ENCODE results near the gene JOSD1.
A peak's percentile ranks its signal among the peaks of the same experiment; 100 is the strongest.

The JOSD1 gene

DNA sequence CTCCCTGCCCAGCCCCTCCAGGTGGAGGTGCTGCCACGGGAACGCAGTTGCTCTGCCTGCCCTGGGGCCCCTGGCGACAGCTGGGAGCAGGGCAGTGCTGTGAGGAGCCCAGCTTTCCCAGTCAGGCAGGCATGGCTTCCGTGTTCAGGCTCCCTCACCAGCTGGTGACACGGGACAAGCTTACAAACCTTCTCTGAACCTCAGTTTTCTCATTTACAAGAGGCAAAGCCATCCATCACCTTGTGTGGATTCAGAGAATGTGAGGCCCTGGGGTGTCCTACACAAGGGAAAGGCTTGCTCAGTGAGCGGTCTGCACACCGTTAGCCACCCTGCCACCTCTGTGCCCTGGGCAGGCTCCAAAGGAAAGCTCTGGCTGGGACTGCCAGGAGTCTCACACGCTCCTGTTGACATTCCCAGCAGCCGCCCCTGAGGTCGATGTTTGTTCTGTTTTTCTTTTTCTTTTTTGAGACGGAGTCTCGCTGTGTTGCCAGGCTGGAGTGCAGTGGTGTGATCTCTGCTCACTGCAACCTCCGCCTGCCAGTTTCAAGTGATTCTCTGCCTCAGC, 31.6 kb upstream of the JOSD1 start:
- DNase-seq, result no peak

DNA sequence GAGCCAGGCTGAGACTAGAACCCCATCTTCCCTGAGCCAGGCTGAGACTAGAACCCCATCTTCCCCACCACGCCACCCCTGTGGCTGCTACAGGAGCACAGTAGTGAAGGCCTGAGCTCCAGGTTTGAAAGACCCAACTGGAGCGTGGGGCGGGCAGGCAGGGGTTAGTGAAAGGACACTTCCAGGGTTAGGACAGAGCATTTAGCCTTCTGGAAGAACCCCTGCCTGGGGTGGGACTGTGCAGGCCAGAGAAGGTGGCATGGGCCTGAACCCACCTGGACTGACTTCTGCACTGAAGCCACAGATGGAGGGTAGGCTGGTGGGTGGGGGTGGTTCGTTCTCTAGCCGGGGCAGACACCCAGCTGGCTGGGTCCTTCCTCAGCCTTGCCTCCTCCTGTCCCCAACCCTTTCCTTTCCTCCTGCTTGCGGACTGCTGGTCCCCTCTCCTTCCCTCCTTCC, 31.0 kb upstream of the JOSD1 start:
- no peak for DNase-seq

DNA sequence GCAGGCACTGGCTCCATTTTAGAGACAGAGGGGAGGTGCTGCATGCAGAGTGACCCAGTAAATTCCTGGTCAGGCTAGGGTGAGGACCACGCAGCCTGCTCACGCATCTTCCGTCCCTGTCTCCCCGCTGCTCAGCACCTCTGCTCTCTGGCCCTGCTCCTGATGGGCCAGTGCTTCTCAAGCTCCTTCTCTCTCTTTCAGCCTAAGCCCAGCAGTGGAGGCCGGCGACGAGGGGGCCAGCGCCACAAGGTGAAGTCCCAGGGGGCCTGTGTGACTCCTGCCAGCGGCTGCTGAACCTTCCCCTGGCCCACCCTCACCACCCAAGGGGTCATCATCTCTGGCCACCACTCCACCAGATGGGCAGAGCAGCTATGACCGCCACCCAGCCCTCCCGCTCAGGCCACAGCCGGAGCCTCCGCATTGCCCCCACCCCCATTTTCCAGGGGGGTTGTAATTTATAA, 29.7 kb upstream of the JOSD1 start:
- DNase-seq, result no peak

DNA sequence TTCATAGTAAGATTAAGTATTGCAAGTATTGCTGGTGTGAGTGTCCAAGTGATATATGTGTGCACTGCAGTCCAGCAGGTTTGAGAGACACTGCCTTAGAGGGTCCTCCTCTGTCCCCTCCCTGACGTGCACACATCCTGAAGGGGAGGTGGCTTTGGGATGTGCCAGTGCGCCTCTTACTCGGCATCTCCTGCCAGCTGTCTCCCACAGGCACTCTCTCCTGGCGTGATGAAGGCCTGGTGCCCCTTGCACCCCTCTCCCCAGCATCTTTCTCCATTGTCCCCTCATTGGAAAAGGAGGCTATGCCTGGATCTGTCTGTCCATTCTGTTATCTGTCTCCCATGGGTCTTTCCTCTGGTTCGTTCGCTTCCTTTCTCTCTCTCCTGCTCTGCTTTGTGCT, 29.2 kb upstream of the JOSD1 start:
- no peak for DNase-seq

GRCh38 chr22:38728871-38729796, 28.4 kb upstream of the JOSD1 start:
- DNase-seq, result no peak

- no peak for DNase-seq
Measured at GRCh38 chr22:38727530-38728451, 27.0 kb upstream of the JOSD1 start.

GRCh38 chr22:38727123-38727522, 26.4 kb upstream of the JOSD1 start:
- DNase-seq, result no peak

GRCh38 chr22:38725900-38726655, 25.3 kb upstream of the JOSD1 start:
- no peak for DNase-seq

DNA sequence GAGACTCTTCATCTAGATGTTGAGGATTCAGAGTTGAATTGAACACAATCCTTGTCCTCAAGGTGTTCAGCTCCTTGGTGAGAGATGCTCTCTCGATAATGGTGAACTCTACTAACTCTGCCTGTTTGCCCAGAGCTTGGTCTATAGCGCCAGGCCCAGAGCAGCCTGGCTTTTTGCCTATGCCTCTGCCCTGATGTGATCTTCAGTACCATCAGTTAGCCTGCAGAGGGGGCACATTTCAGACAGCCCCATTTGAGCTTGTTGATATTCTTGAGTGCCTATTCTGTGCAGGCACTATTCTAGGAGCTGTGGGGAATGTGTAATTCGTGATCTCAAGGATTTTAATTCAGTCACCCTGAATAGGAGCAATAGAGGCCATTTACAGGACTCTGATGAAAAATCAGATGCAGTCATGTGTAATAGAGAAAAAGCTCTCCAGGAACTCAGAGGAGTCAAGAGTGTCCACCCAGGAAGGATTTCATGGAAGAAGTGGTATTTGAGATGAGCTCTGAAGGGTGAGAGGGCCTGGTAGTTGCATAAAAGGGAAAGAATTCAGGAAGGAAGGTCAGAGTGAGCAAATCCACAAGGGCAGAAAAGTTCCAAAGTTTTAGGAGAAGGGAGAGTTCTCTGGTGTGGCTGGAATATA, 24.3 kb upstream of the JOSD1 start:
- peak in 1 of 3 experiments; percentile 5 for DNase-seq

GRCh38 chr22:38724176-38724575, 23.4 kb upstream of the JOSD1 start:
- no peak for DNase-seq

DNA sequence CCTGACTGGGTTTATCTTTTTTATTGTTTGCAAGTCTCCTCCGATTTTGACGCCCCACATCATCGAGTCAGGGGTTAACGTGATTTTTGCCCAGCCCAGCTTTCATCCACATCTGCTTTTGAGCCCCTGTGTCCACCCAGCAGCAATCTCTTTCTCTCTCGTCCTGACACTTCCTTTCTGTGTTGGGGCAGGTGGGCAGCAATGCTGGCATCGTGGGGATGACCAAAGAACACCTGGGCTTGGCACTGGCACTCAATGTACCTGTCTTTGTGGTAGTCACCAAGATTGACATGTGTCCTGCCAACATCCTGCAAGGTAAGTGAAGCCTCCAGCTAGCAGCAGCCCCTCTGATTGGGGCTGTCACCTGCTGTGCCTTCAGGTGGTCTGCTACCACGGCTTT, 20.8 kb upstream of the JOSD1 start:
- no peak for DNase-seq

DNA sequence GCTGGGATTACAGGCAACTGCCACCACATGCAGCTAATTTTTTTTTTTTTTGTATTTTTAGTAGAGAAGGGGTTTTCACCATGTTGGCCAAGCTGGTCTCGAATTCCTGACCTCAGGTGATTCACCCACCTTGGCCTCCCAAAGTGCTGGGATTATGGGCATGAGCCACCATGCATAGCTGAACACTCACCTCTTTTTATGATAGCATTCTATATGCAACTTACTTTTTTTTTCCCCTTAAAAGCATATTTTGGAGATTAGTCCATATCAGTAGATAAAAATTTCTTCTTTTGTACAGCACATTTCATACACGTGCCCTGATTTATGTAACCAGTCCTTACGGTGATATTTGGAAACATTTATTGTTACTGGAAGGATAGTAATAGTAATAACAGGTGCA, 19.6 kb upstream of the JOSD1 start:
- DNase-seq, result no peak

- no peak for DNase-seq
Measured at GRCh38 chr22:38719196-38719595, 18.5 kb upstream of the JOSD1 start.

GRCh38 chr22:38718414-38718813, 17.7 kb upstream of the JOSD1 start:
- DNase-seq, result peak in 2 of 3 experiments; percentile 13 to 21

DNA sequence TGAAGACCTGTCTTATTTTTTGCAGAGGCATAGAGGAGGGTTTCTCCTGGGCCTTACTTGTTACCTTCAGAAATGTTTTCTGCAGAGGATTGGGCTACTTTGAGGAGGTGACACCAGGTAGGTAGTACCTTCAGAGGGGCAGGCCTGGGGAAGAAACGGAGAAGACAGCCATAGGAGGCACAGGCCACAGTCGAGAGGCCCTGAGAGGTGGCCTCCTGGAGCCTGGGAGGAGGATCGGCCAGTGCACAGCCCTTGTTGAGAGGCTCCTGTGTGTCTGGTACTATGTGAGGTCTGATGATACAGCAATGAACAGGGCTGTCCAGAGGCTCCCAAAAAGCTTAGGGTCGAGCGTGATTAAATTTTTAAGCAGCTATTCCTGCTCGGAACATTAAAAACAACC, 16.5 kb upstream of the JOSD1 start:
- DNase-seq, result no peak

- DNase-seq, result no peak
Measured at GRCh38 chr22:38716826-38717225, 16.1 kb upstream of the JOSD1 start.

DNA sequence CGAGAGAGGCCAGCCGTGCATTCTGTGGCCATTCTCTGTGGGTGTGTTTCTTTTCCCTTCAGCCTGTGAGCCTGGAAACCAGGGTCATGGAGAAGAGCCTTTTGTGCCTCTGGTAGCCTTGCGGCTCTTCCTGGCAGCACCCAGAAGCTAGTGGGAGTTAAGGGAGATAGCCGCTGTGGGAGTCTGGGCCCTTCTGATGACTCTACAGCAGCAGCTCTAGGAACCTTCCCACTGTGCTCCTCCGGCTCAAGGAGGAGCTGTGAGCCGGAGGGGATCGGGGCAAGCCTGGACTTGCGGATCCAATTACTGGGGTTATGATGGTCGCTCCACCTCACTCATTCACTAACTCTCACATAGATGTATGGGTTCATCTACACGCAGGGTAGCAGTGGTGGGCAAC, 15.5 kb upstream of the JOSD1 start:
- DNase-seq, result no peak

GRCh38 chr22:38715852-38716251, 15.1 kb upstream of the JOSD1 start:
- no peak for DNase-seq

DNA sequence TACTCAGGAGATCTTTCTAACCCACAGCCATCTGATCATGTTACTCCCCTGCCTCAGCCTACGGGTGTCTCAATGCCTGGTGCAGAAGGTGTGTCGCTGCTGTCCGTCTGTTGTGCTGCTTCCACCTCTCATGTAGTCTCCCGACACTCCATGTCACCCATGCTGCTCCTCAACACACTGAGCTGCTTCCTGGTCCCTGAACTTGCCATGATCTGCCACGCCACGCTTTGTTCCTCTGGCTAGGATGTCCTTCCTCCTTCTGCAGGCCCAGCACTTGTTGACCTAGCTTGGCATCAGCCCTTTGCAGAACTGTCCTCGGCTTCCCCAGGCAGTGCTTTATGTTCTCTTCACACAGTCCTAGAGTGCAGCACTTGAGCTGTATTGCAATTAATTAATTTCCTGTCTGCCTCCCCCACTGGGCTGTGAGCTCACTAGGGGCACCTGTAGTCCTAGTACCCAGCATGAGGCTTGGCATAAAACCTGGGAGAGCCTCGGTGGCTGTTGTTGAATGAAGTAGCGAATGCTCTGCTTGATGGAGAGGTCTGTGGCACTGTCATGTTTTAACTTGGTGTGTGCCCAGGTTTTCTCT, 14.5 kb upstream of the JOSD1 start:
- DNase-seq, result peak in 2 of 3 experiments; percentile 57 to 85

GRCh38 chr22:38713921-38714320, 13.2 kb upstream of the JOSD1 start:
- no peak for DNase-seq

DNA sequence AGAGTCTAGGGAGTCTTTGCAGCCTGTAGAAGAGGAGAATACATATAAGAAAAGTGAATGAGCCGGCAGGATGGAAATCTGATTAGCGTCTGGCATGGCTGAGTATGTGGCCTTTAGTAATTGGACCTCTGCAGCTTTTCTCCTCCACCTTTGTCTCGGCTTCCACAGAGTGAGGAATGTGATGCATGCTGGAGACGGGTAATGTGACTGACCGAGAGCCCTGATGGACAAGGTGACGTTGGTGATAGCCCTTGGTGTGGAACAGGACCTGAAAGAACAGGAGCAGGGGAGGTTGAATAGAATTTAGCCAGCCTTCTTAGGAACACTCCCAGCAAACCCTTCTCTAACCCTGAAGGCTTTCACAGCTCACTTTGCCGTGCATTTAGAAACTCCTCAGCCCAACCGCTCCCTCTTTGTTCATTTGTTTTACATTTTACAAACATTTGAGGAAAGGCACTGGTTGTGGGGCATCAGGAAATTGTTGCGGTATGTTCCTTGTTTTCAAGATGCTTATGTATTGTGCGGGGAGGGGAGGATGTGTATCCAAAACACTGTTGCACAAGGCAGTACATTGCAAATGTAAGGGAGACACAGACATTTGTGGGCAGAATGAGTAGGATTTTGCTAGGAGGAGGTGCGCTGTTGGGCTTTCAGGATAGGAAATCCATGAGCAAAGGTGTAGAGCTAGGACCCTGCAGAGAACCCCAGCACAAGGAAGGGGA, 11.9 kb upstream of the JOSD1 start:
- no peak for DNase-seq
